ENCODE data around the gene FADS2.

Gene FADS2

GRCh38 chr11:61838921-61839320 lies 10.8 kb downstream of the FADS2 start:
- no peak overlapping the region for H3K4me3 ChIP-seq (replicated peaks; ENCODE audit: low read depth, low read length)
- TF ChIP-seq, protein P1, sequence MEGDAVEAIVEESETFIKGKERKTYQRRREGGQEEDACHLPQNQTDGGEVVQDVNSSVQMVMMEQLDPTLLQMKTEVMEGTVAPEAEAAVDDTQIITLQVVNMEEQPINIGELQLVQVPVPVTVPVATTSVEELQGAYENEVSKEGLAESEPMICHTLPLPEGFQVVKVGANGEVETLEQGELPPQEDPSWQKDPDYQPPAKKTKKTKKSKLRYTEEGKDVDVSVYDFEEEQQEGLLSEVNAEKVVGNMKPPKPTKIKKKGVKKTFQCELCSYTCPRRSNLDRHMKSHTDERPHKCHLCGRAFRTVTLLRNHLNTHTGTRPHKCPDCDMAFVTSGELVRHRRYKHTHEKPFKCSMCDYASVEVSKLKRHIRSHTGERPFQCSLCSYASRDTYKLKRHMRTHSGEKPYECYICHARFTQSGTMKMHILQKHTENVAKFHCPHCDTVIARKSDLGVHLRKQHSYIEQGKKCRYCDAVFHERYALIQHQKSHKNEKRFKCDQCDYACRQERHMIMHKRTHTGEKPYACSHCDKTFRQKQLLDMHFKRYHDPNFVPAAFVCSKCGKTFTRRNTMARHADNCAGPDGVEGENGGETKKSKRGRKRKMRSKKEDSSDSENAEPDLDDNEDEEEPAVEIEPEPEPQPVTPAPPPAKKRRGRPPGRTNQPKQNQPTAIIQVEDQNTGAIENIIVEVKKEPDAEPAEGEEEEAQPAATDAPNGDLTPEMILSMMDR (IDR thresholded peaks at IDR 0.05; ENCODE audit: low read length, missing control alignments): no peak
- no peak for DNase-seq (ENCODE audit: low read depth)

GRCh38 chr11:61839742-61840141 lies 11.6 kb downstream of the FADS2 start:
- no peak overlapping the region for H3K4me3 ChIP-seq (replicated peaks; ENCODE audit: low read depth, low read length)
- no peak for DNase-seq (ENCODE audit: low read depth)
- TF ChIP-seq, protein P1 (IDR thresholded peaks at IDR 0.05; ENCODE audit: low read length, missing control alignments): no peak

- DNase-seq (ENCODE audit: low read depth): no peak
- H3K4me3 ChIP-seq (replicated peaks; ENCODE audit: low read depth, low read length): no peak overlapping the region
- TF ChIP-seq, protein P1 (IDR thresholded peaks at IDR 0.05; ENCODE audit: low read length, missing control alignments): no peak
Observed at GRCh38 chr11:61840371-61840770, 12.3 kb downstream of the FADS2 start.

DNA sequence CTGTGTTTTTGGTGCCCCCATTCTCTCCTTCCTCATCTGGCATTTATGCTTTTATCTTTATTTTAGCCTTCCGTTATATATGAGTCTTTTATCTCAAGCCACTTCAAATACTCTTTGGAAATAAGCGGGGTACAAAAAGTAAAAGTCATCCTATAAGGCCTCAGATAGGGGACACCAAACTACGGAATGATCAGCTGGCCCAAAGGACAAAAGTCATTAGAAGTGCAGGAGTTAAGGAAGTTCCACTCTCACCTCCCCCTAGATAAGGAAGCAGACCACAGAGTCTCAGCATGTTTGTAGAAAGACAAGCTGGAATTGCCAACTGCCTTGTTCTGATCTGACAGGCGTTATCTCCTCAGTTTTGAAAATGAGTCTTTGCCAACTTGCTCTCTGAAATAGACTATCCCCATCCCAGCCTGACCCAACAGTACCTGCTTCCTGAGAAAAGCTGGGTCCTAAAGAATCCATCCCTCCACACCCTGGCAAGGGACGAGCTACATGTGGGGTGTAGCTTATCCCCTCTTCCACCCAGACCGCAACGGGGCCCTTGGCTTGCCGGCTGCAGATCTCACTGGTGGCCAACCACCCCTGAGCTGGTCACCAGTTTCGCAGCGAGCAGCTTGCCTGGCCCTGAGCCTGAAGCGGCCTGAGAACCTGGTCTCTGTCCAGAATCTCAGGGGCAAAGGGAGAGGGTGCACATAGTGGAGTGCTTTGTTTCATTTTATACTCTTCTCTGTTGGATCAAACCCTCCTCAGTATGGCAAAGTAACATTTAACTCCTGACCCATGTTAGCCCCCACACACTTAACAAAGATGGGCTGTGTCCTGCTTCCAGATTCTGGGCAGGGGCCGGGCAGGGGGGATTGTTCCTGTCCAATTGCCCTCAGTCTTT lies 13.8 kb downstream of the FADS2 start:
- TF ChIP-seq, protein P1 (IDR thresholded peaks at IDR 0.05; ENCODE audit: low read length, missing control alignments): no peak
- no peak overlapping the region for H3K4me3 ChIP-seq (replicated peaks; ENCODE audit: low read depth, low read length)
- DNase-seq (ENCODE audit: low read depth): no peak

DNA sequence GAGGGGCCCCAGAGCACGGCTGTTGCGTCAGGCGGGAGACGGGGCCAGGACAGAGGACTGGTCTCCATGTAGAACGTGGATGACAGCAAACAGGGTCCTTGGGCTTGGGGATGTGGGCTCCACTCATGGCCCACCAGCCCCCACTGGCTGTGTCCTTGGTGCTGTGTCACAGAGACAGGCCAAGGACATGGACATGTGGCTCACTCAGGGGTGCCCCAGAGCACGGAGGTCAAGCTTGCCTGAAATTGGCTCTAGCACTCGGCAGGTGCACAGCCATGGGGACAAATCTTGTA lies 14.4 kb downstream of the FADS2 start:
- no peak for DNase-seq (ENCODE audit: low read depth)
- TF ChIP-seq, protein P1 (IDR thresholded peaks at IDR 0.05; ENCODE audit: low read length, missing control alignments): no peak
- H3K4me3 ChIP-seq (replicated peaks; ENCODE audit: low read depth, low read length): no peak overlapping the region

DNA sequence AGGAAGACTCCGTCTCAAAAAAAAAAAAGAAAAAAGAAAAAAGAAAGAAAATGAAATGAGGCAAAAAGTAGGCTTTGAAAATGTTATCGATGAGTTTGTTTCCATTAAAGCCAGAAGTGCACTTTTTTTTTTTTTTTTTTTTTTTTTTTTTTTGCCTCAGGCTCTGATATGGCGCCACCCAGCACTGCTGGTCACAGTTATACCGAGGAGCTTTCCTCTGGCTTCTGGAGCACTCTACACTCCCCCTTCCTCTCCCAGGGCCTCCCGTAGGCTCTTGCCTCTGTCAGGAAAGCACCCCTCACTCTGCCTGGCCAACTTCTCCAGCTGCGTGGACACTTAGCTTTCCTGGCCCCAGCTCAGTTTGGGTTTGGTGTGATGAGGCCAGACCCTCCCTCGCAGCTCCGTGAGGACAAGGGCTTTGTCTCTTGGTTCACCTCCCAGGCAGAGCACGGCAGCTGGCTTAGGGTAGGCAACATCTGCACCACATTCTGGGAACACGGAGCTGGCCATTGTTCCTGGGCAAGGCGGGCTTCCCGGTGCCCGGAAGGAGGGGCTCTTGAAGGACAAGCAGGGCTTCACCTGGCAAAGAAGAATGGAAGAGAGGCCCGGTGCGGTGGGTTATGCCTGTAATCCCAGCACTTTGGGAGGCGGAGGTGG lies 16.9 kb downstream of the FADS2 start:
- TF ChIP-seq, protein P1 (IDR thresholded peaks at IDR 0.05; ENCODE audit: low read length, missing control alignments): no peak
- no peak overlapping the region for H3K4me3 ChIP-seq (replicated peaks; ENCODE audit: low read depth, low read length)
- DNase-seq (ENCODE audit: low read depth): no peak

All from fibroblast of pulmonary artery (primary cell).